Measurements from ENCODE around the gene TMEM116. TPM values are rescaled to one million over a fixed set of nuclear protein-coding genes. Genes with fewer than 3 reads are reported as not detected.

The TMEM116 gene
- total RNA-seq, 3 donors from 2014 or later (not counting 1 experiment from before 2014, with no cell fraction given) = 6.5 to 10.2 (median 10.1) TPM

DNA sequence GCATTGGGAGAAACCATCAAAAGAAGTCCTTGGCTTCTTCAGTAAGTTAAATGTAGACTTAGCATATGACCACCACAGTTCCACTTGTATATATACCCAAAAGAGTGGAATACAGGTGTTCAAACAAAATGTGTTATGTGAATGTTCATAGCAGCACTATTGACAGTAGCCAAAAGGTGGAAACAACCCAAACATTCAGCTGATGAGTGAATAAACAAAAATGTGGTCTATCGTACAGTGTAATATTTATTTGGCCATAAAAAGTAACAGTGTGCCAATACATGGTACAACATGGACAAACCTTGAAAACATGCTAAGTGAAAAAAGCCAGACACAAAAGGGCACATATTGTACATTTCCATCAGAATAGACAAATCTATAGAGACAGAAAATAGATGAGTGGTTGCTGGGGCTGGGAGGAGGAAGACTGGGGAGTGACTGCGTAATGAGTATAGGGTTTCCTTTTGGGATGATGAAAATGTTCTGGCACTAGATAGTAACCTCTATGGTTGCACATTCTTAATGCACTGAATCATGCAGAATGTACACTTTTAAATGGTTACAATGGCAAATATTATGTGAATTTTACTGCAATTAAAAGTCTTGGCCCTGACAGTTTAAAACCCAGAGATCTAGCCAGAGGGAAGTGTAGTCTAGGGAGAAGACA, 5.7 kb upstream of the TMEM116 start:
- Mint-ChIP-seq H3K4me1 (peaks cover 43 to 56% of the 10 kb centered on the region in 2 donors), H3K4me3 (no peak overlapping the region), H3K27me3 (ENCODE audit: low read depth in 2 of 2) (no peaks in the 10 kb centered on the region), H3K36me3 (no peaks in the 10 kb centered on the region), H3K27ac (peak overlapping the region; percentile 44 to 48), H3K9me3 (no peaks in the 10 kb centered on the region)
- peaks cover 56% of the 10 kb centered on the region for H3K36me3 ChIP-seq (ENCODE audit: control insufficient read depth, insufficient read depth, low read length)
- no peaks in the 10 kb centered on the region for H3K9me3 ChIP-seq (ENCODE audit: control insufficient read depth, insufficient read depth, low read length)
- ATAC-seq (no peak), DNase-seq (no peak)
- intact Hi-C loops (cut with micrococcal nuclease) = loop anchor here (10.0 kb wide), 1 partner anchor 106 kb away; the partner anchor contains the start of gene TRAFD1
- H3K27me3 ChIP-seq (ENCODE audit: control insufficient read depth, insufficient read depth, low read length) = no peaks in the 10 kb centered on the region
- H3K4me1 ChIP-seq (ENCODE audit: control insufficient read depth, insufficient read depth, low read length) = peaks cover 17% of the 10 kb centered on the region
- no peak overlapping the region for H3K27ac ChIP-seq (ENCODE audit: low read length)
- TF ChIP-seq, protein P1, sequence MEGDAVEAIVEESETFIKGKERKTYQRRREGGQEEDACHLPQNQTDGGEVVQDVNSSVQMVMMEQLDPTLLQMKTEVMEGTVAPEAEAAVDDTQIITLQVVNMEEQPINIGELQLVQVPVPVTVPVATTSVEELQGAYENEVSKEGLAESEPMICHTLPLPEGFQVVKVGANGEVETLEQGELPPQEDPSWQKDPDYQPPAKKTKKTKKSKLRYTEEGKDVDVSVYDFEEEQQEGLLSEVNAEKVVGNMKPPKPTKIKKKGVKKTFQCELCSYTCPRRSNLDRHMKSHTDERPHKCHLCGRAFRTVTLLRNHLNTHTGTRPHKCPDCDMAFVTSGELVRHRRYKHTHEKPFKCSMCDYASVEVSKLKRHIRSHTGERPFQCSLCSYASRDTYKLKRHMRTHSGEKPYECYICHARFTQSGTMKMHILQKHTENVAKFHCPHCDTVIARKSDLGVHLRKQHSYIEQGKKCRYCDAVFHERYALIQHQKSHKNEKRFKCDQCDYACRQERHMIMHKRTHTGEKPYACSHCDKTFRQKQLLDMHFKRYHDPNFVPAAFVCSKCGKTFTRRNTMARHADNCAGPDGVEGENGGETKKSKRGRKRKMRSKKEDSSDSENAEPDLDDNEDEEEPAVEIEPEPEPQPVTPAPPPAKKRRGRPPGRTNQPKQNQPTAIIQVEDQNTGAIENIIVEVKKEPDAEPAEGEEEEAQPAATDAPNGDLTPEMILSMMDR (IDR thresholded peaks at IDR 0.05) = no peak
- 95% methylated on average over 2 of the region's 2 CpGs for WGBS (ENCODE audit: insufficient coverage)
- no peak overlapping the region for H3K4me3 ChIP-seq (ENCODE audit: low read length)

DNA sequence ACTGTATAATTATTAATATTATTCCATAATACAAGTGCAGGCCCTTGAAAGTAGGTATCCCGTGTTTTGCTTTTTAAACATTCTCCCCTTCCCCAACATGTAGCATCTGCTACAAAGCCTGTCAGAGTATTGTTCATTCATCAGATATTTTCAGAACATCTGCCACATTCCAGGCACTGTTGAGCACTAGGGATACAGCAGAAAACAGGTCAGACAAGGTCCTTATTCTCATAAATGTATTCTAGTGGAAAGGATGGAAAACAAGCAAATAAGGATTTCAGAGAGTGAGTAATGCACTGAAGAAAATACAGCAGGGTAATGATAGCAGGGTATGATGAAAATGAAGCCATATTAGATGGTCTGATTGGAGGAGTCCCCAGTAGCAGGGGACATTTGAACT, 4.1 kb upstream of the TMEM116 start:
- 93% methylated on average over 1 of the region's 1 CpG for WGBS (ENCODE audit: insufficient coverage)
- Mint-ChIP-seq H3K27ac (peak overlapping the region; percentile 6 to 56), H3K27me3 (ENCODE audit: low read depth in 2 of 2) (no peaks in the 10 kb centered on the region), H3K9me3 (no peaks in the 10 kb centered on the region), H3K4me3 (no peak overlapping the region), H3K36me3 (no peaks in the 10 kb centered on the region), H3K4me1 (peaks cover 45 to 61% of the 10 kb centered on the region in 2 donors)
- ATAC-seq (no peak), DNase-seq (no peak)
- Histone ChIP-seq H3K9me3 (ENCODE audit: control insufficient read depth, insufficient read depth, low read length) (no peaks in the 10 kb centered on the region), H3K4me1 (ENCODE audit: control insufficient read depth, insufficient read depth, low read length) (peaks cover 28% of the 10 kb centered on the region), H3K27me3 (ENCODE audit: control insufficient read depth, insufficient read depth, low read length) (no peaks in the 10 kb centered on the region), H3K4me3 (ENCODE audit: low read length) (no peak overlapping the region), H3K36me3 (ENCODE audit: control insufficient read depth, insufficient read depth, low read length) (peaks cover 40% of the 10 kb centered on the region), H3K27ac (ENCODE audit: low read length) (no peak overlapping the region)
- intact Hi-C loops (cut with micrococcal nuclease) = loop anchor here (10.0 kb wide), 1 partner anchor 108 kb away; the partner anchor contains the start of gene TRAFD1
- TF ChIP-seq, protein P1 (IDR thresholded peaks at IDR 0.05) = no peak

DNA sequence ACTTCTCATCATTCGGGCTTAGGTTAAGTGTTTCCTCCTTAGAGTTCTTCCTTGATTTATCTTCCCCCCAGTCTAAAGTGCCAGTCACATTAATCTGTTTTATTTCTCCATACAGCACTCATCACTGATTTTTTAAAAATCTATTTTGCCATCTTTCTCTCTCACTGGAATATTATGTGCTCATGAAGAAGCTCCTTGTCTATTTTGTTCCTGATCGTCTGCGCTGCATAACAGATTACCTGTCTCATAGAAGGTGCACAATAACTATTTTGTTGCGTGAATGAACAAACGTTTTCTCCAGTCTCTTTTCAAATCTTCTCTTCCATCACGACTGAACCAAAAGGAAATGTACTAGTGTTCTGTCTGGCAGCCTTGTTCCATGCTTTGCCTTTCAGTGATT, 3.0 kb upstream of the TMEM116 start:
- H3K4me1 Mint-ChIP-seq = peaks cover 53 to 71% of the 10 kb centered on the region in 2 donors

More for the DNA sequence above, 3.0 kb upstream of the TMEM116 start:
- Histone ChIP-seq H3K4me1 (ENCODE audit: control insufficient read depth, insufficient read depth, low read length) (peaks cover 36% of the 10 kb centered on the region), H3K27me3 (ENCODE audit: control insufficient read depth, insufficient read depth, low read length) (no peaks in the 10 kb centered on the region), H3K27ac (ENCODE audit: low read length) (no peak overlapping the region), H3K4me3 (ENCODE audit: low read length) (no peak overlapping the region), H3K9me3 (ENCODE audit: control insufficient read depth, insufficient read depth, low read length) (no peaks in the 10 kb centered on the region), H3K36me3 (ENCODE audit: control insufficient read depth, insufficient read depth, low read length) (peaks cover 34% of the 10 kb centered on the region)
- peak overlapping the region; percentile 38 for H3K4me3 Mint-ChIP-seq
- H3K27ac Mint-ChIP-seq = peak overlapping the region; percentile 6 to 32
- TF ChIP-seq, protein P1 (IDR thresholded peaks at IDR 0.05) = no peak
- H3K9me3 Mint-ChIP-seq = no peaks in the 10 kb centered on the region
- no peak for ATAC-seq
- intact Hi-C loops (cut with micrococcal nuclease) = loop anchor here (10.0 kb wide), 1 partner anchor 109 kb away; the partner anchor contains the start of gene TRAFD1
- H3K36me3 Mint-ChIP-seq = no peaks in the 10 kb centered on the region
- WGBS (ENCODE audit: insufficient coverage) = 92% methylated on average over 6 of the region's 6 CpGs
- DNase-seq = no peak
- no peaks in the 10 kb centered on the region for H3K27me3 Mint-ChIP-seq (ENCODE audit: low read depth in 2 of 2)
